Right lobe of liver (tissue), 4 donors: ENCODE data around the gene GRN.

Experiments
- POLR2A ChIP-seq: fragments of 450-650 bp; IDR thresholded peaks from one replicate; pipeline ENCODE4 v1.6.1; 2017; ENCODE audit warnings: antibody characterized with exemption, mild to moderate bottlenecking
- TF ChIP-seq, protein P1 (sequence below), 4 donors: fragments of 200-600 bp in 3 of 4; fragments of 450-650 bp in 1 of 4; IDR thresholded peaks; one replicate each; pipeline versions ENCODE4 v1.5.1 to v1.8.0; 2016 to 2022; ENCODE audit warnings: antibody characterized with exemption in 4 of 4, mild to moderate bottlenecking in 2 of 4
- donor health status: DM: no; HTN: no; CAD: no.
- donor health status: DM: no; HTN: no; CAD: no.
- donor health status: DM: no; HTN: yes; CAD: no.

DNA sequence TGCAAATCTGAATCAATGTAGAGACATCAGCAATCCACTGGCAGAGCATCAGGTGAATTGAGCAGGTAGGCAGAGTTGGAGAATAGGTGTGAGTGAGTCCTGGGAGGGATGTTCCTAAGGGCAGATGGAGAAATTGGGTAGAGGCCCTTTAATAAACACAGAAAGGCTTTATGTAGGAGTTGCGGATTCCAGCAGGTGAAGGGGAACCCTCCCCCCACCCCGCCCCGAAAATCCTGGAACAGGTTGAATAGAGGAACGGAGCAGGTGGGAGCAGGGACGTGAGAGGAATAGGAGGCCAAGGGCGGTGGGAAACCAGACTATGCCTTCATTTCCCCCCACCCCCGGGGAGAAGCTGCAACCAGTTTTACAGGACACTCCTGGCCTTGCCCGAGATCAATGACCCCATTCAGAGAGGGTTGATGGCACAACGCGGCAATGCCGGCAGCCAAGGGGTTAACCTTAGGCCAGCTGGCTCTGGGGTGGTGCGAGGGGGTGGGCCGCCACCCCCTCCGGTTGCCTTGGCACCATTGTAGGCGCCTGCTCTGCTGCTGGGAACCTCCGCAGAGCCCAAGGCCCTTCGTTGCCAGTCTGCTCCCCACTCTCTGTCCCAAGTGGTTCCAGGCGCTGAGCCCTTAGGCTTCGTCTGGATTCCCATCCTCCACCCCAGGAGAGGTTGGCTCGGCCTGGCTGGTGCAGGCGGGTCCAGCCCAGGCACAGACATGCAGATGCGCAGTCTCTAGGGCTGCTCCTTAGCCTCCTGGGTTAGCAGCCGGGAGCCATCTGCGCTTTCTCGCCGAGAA lies 37.5 kb upstream of the GRN start:
- TF ChIP-seq, protein P1, sequence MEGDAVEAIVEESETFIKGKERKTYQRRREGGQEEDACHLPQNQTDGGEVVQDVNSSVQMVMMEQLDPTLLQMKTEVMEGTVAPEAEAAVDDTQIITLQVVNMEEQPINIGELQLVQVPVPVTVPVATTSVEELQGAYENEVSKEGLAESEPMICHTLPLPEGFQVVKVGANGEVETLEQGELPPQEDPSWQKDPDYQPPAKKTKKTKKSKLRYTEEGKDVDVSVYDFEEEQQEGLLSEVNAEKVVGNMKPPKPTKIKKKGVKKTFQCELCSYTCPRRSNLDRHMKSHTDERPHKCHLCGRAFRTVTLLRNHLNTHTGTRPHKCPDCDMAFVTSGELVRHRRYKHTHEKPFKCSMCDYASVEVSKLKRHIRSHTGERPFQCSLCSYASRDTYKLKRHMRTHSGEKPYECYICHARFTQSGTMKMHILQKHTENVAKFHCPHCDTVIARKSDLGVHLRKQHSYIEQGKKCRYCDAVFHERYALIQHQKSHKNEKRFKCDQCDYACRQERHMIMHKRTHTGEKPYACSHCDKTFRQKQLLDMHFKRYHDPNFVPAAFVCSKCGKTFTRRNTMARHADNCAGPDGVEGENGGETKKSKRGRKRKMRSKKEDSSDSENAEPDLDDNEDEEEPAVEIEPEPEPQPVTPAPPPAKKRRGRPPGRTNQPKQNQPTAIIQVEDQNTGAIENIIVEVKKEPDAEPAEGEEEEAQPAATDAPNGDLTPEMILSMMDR (IDR thresholded peaks at IDR 0.05), result no peak
- TF ChIP-seq POLR2A, result no peak
